Measurements from ENCODE around the gene DCX.

- TF ChIP-seq EZH2 (IDR thresholded peaks at IDR 0.05) (no peak), POLR2AphosphoS5 (IDR thresholded peaks at IDR 0.05; ENCODE audit: borderline replicate concordance, low read depth, low read length) (no peak)
These were observed 16.8 kb downstream of the DCX start for GRCh38 chrX:111395149-111395548.

Data from SK-N-MC (cell line).